CD4-positive, CD25-positive, alpha-beta regulatory T cell (primary cell): ENCODE results near the gene BEST2. TPM values are rescaled to one million over a fixed set of nuclear protein-coding genes. Genes with fewer than 3 reads are reported as not detected.

Source experiments
- ATAC-seq, 2 donors: fragments of 150-1000 bp; cut with Tn5 transposase; one replicate each; pipeline ENCODE4 v1.10.0; 2021; ENCODE audit warnings: low read depth in 2 of 2, moderate number of reproducible peaks in 2 of 2, moderate library complexity in 1 of 2
- DNase-seq, 3 donors: peaks; one replicate each; pipeline versions ENCODE4 v3.0.0 to v3.0.0-alpha.2; 2012 to 2022; ENCODE audit warnings: mixed read lengths in 1 of 3
- H3K27ac ChIP-seq: one replicate; pipeline ENCODE4 v1.7.0; 2013; ENCODE audit warnings: mild to moderate bottlenecking, low read length; ENCODE audit not compliant: insufficient read depth, poor library complexity, severe bottlenecking
- H3K27me3 ChIP-seq: one replicate; pipeline ENCODE4 v1.7.0; 2013; ENCODE audit warnings: low read length; ENCODE audit not compliant: control insufficient read depth, insufficient read depth
- H3K36me3 ChIP-seq: one replicate; pipeline ENCODE4 v1.7.0; 2013; ENCODE audit warnings: mild to moderate bottlenecking, low read length, moderate library complexity; ENCODE audit not compliant: control insufficient read depth, insufficient read depth
- H3K4me1 ChIP-seq: 2 replicates; pipeline ENCODE4 v1.7.0; 2013; ENCODE audit warnings: mild to moderate bottlenecking, low read length; ENCODE audit not compliant: insufficient read depth, control insufficient read depth, poor library complexity, severe bottlenecking
- H3K4me3 ChIP-seq: one replicate; pipeline ENCODE4 v1.7.0; 2013; ENCODE audit warnings: low read depth, mild to moderate bottlenecking, low read length, moderate library complexity
- H3K9me3 ChIP-seq, 2 experiments: 1 replicate in 1 of 2; 2 replicates in 1 of 2; pipeline ENCODE4 v1.7.0; 2013; ENCODE audit warnings: low read length in 2 of 2, mild to moderate bottlenecking in 1 of 2, moderate library complexity in 1 of 2; ENCODE audit not compliant: control insufficient read depth in 2 of 2
- H3K27ac Mint-ChIP-seq, 3 donors: one replicate each; pipeline ENCODE4 v1.8.0; 2020 to 2022; ENCODE audit warnings: mild to moderate bottlenecking in 3 of 3, mixed read lengths in 3 of 3, moderate library complexity in 2 of 3
- H3K27me3 Mint-ChIP-seq: one replicate; pipeline ENCODE4 v1.8.0; 2022; ENCODE audit warnings: mild to moderate bottlenecking, mixed read lengths
- H3K36me3 Mint-ChIP-seq: one replicate; pipeline ENCODE4 v1.8.0; 2020; ENCODE audit warnings: mixed read lengths
- H3K4me1 Mint-ChIP-seq, 4 donors: one replicate each; pipeline ENCODE4 v1.8.0; 2020 to 2022; ENCODE audit warnings: mixed read lengths in 4 of 4, mild to moderate bottlenecking in 1 of 4
- H3K4me3 Mint-ChIP-seq, 4 donors: one replicate each; pipeline ENCODE4 v1.8.0; 2020 to 2022; ENCODE audit warnings: mild to moderate bottlenecking in 4 of 4, mixed read lengths in 4 of 4, moderate library complexity in 3 of 4
- H3K9me3 Mint-ChIP-seq, 7 donors: one replicate each; pipeline ENCODE4 v1.8.0; 2020 to 2022; ENCODE audit warnings: mixed read lengths in 7 of 7, mild to moderate bottlenecking in 3 of 7, moderate library complexity in 2 of 7
- polyA plus RNA-seq, 4 donors: library from polyadenylated mRNA; unstranded; fragments of 300-500 nt; fragmentation: Illumina TruSeq; gene quantifications; one replicate each; pipeline ENCODE4 v1.2.3, GENCODE V29; 2021
- total RNA-seq: library from RNA; stranded (reverse); gene quantifications from one replicate; pipeline ENCODE4 v1.2.3, GENCODE V29; 2022

BEST2 gene
- total and polyA plus RNA-seq, 5 donors from 2014 or later = not detected

GRCh38 chr19:12790628-12791344, 39.2 kb downstream of the BEST2 start:
- H3K27me3 Mint-ChIP-seq = peaks cover 27% of the 10 kb centered on the region
- DNase-seq (no peak), ATAC-seq (no peak)
- Histone ChIP-seq H3K27me3 (no peaks in the 10 kb centered on the region), H3K36me3 (no peaks in the 10 kb centered on the region), H3K27ac (peak overlapping the region; percentile 100), H3K4me1 (peaks cover 60% of the 10 kb centered on the region), H3K4me3 (peak overlapping the region; percentile 89), H3K9me3 (no peaks in the 10 kb centered on the region)
- peaks cover 9 to 41% (median 25%) of the 10 kb centered on the region in 4 donors for H3K4me1 Mint-ChIP-seq
- H3K36me3 Mint-ChIP-seq = no peaks in the 10 kb centered on the region
- H3K9me3 Mint-ChIP-seq = peaks cover 0 to 14% (median 0%) of the 10 kb centered on the region in 7 donors
- H3K4me3 Mint-ChIP-seq = peak overlapping the region; percentile 95 to 100 (median 97)
- H3K27ac Mint-ChIP-seq = peak overlapping the region; percentile 99 to 100 (median 99)

GRCh38 chr19:12791345-12792050, 39.9 kb downstream of the BEST2 start, which contains the start of gene JUNB:
Gene JUNB (plus strand): TSS chr19:12791486. CDS start chr19:12791772, 286 bp downstream.
- H3K4me3 Mint-ChIP-seq = peak within 1 kb of the TSS; percentile 95 to 100 (median 97)
- peaks cover 60% of the 10 kb centered on the region for H3K4me1 ChIP-seq
- H3K4me1 Mint-ChIP-seq = peaks cover 9 to 48% (median 32%) of the 10 kb centered on the region in 4 donors
- ATAC-seq = peak; percentile 48 to 49
- H3K27ac Mint-ChIP-seq = peak within 1 kb of the TSS; percentile 99 to 100 (median 99)
- peak; percentile 97 to 98 (median 98) for DNase-seq
- peak within 1 kb of the TSS; percentile 100 for H3K27ac ChIP-seq
- H3K9me3 Mint-ChIP-seq = peaks cover 0 to 14% (median 0%) of the 10 kb centered on the region in 7 donors
- peak within 1 kb of the TSS; percentile 89 for H3K4me3 ChIP-seq
- no peaks in the 10 kb centered on the region for H3K9me3 ChIP-seq
- no peaks in the 10 kb centered on the region for H3K36me3 Mint-ChIP-seq
- no peaks in the 10 kb centered on the region for H3K27me3 ChIP-seq
- H3K27me3 Mint-ChIP-seq = peaks cover 27% of the 10 kb centered on the region
- no peaks in the 10 kb centered on the region for H3K36me3 ChIP-seq

- H3K27ac Mint-ChIP-seq = peak overlapping the region; percentile 97 to 100 (median 98)
- DNase-seq = peak; percentile 59 to 91 (median 77)
- peaks cover 56% of the 10 kb centered on the region for H3K4me1 ChIP-seq
Measured at GRCh38 chr19:12792051-12792852, 40.7 kb downstream of the BEST2 start.

GRCh38 chr19:12792853-12793289, 41.3 kb downstream of the BEST2 start:
- H3K9me3 Mint-ChIP-seq = peaks cover 0 to 14% (median 0%) of the 10 kb centered on the region in 7 donors
- no peaks in the 10 kb centered on the region for H3K36me3 Mint-ChIP-seq
- H3K4me3 Mint-ChIP-seq = peak overlapping the region; percentile 95 to 100 (median 97)
- no peaks in the 10 kb centered on the region for H3K27me3 ChIP-seq
- DNase-seq (peak in 2 of 3 donors; percentile 26 to 37), ATAC-seq (no peak)
- H3K36me3 ChIP-seq = no peaks in the 10 kb centered on the region
- H3K27me3 Mint-ChIP-seq = peaks cover 27% of the 10 kb centered on the region
- peak overlapping the region; percentile 100 for H3K27ac ChIP-seq
- peaks cover 56% of the 10 kb centered on the region for H3K4me1 ChIP-seq
- H3K4me3 ChIP-seq = peak overlapping the region; percentile 88
- H3K9me3 ChIP-seq = no peaks in the 10 kb centered on the region
- peaks cover 9 to 47% (median 33%) of the 10 kb centered on the region in 4 donors for H3K4me1 Mint-ChIP-seq
- peak overlapping the region; percentile 97 to 100 (median 98) for H3K27ac Mint-ChIP-seq

More at GRCh38 chr19:12792051-12792852, 40.7 kb downstream of the BEST2 start:
- no peak for ATAC-seq
- peak overlapping the region; percentile 95 to 100 (median 97) for H3K4me3 Mint-ChIP-seq
- Histone ChIP-seq H3K36me3 (no peaks in the 10 kb centered on the region), H3K27me3 (no peaks in the 10 kb centered on the region), H3K4me3 (peak overlapping the region; percentile 88), H3K9me3 (no peaks in the 10 kb centered on the region), H3K27ac (peak overlapping the region; percentile 100)
- peaks cover 27% of the 10 kb centered on the region for H3K27me3 Mint-ChIP-seq
- peaks cover 9 to 47% (median 33%) of the 10 kb centered on the region in 4 donors for H3K4me1 Mint-ChIP-seq
- no peaks in the 10 kb centered on the region for H3K36me3 Mint-ChIP-seq
- H3K9me3 Mint-ChIP-seq = peaks cover 0 to 14% (median 0%) of the 10 kb centered on the region in 7 donors

- Mint-ChIP-seq H3K27ac (peak overlapping the region; percentile 97 to 100 (median 98)), H3K4me3 (peak overlapping the region; percentile 95 to 100 (median 97)), H3K9me3 (peaks cover 0 to 14% (median 0%) of the 10 kb centered on the region in 7 donors), H3K27me3 (peaks cover 27% of the 10 kb centered on the region), H3K36me3 (no peaks in the 10 kb centered on the region), H3K4me1 (peaks cover 9 to 47% (median 30%) of the 10 kb centered on the region in 4 donors)
- Histone ChIP-seq H3K9me3 (no peaks in the 10 kb centered on the region), H3K4me3 (peak overlapping the region; percentile 88), H3K36me3 (no peaks in the 10 kb centered on the region), H3K27ac (peak overlapping the region; percentile 100), H3K4me1 (peaks cover 53% of the 10 kb centered on the region), H3K27me3 (no peaks in the 10 kb centered on the region)
- ATAC-seq (peak; percentile 56), DNase-seq (peak; percentile 90 to 97 (median 96))
Measured at GRCh38 chr19:12793290-12794195, 42.0 kb downstream of the BEST2 start.

GRCh38 chr19:12794196-12794941, 42.8 kb downstream of the BEST2 start:
- peak overlapping the region; percentile 93 to 95 (median 94) for H3K27ac Mint-ChIP-seq
- peaks cover 9 to 42% (median 24%) of the 10 kb centered on the region in 4 donors for H3K4me1 Mint-ChIP-seq
- DNase-seq (peak in 1 of 3 donors; percentile 38), ATAC-seq (no peak)
- no peaks in the 10 kb centered on the region for H3K36me3 ChIP-seq
- peak overlapping the region; percentile 82 to 100 (median 97) for H3K4me3 Mint-ChIP-seq
- no peaks in the 10 kb centered on the region for H3K9me3 ChIP-seq
- H3K9me3 Mint-ChIP-seq = peaks cover 0 to 14% (median 0%) of the 10 kb centered on the region in 7 donors
- H3K4me3 ChIP-seq = peak overlapping the region; percentile 80
- H3K27ac ChIP-seq = peak overlapping the region; percentile 100
- H3K4me1 ChIP-seq = peaks cover 44% of the 10 kb centered on the region
- no peaks in the 10 kb centered on the region for H3K36me3 Mint-ChIP-seq
- no peaks in the 10 kb centered on the region for H3K27me3 ChIP-seq
- H3K27me3 Mint-ChIP-seq = peaks cover 27% of the 10 kb centered on the region
